Mucosa of stomach (tissue), 1 donor: ENCODE data around the gene LST1.

Experiments used
- H3K27me3 ChIP-seq: one replicate; pipeline ENCODE4 v1.7.0; 2013; ENCODE audit warnings: mild to moderate bottlenecking, low read length; ENCODE audit not compliant: control insufficient read depth, insufficient read depth
- H3K36me3 ChIP-seq: one replicate; pipeline ENCODE4 v1.7.0; 2013; ENCODE audit warnings: low read length; ENCODE audit not compliant: control insufficient read depth, insufficient read depth
- H3K4me1 ChIP-seq: one replicate; pipeline ENCODE4 v1.7.0; 2013; ENCODE audit warnings: mild to moderate bottlenecking, low read length; ENCODE audit not compliant: control insufficient read depth, insufficient read depth
- H3K4me3 ChIP-seq: one replicate; pipeline ENCODE4 v1.7.0; 2013; ENCODE audit warnings: low read length
- H3K9ac ChIP-seq: one replicate; pipeline ENCODE4 v1.7.0; 2013; ENCODE audit warnings: mild to moderate bottlenecking, low read length, moderate library complexity
- H3K9me3 ChIP-seq: one replicate; pipeline ENCODE4 v1.7.0; 2013; ENCODE audit warnings: mild to moderate bottlenecking, low read length, moderate library complexity; ENCODE audit not compliant: control insufficient read depth
- donor health status: Pancreatic carcinoma.

Gene LST1

GRCh38 chr6:31619805-31620585 lies 33.9 kb downstream of the LST1 start:
- Histone ChIP-seq H3K4me3 (peak overlapping the region; percentile 67), H3K9ac (peak overlapping the region; percentile 77), H3K4me1 (peaks cover 19% of the 10 kb centered on the region), H3K27me3 (no peaks in the 10 kb centered on the region), H3K36me3 (peaks cover under 1% of the 10 kb centered on the region), H3K9me3 (no peaks in the 10 kb centered on the region)

GRCh38 chr6:31620586-31621319 lies 34.7 kb downstream of the LST1 start, which contains the start of gene PRRC2A:
Gene PRRC2A, plus strand, starts transcription at chr6:31620715. Its CDS starts 2,075 bp downstream, at chr6:31622790.
- peak within 1 kb of the TSS; percentile 98 for H3K9ac ChIP-seq
- no peaks in the 10 kb centered on the region for H3K9me3 ChIP-seq
- H3K36me3 ChIP-seq: peaks cover 8% of the 10 kb centered on the region
- H3K4me3 ChIP-seq: peak within 1 kb of the TSS; percentile 82
- no peaks in the 10 kb centered on the region for H3K27me3 ChIP-seq
- peaks cover 19% of the 10 kb centered on the region for H3K4me1 ChIP-seq

GRCh38 chr6:31621320-31621939 lies 35.4 kb downstream of the LST1 start:
- peaks cover 19% of the 10 kb centered on the region for H3K4me1 ChIP-seq
- peak overlapping the region; percentile 82 for H3K4me3 ChIP-seq
- H3K36me3 ChIP-seq: peaks cover 10% of the 10 kb centered on the region
- no peaks in the 10 kb centered on the region for H3K9me3 ChIP-seq
- peak overlapping the region; percentile 98 for H3K9ac ChIP-seq
- H3K27me3 ChIP-seq: no peaks in the 10 kb centered on the region

GRCh38 chr6:31621991-31622390 lies 35.9 kb downstream of the LST1 start:
- Histone ChIP-seq H3K4me1 (peaks cover 19% of the 10 kb centered on the region), H3K36me3 (peaks cover 13% of the 10 kb centered on the region), H3K9me3 (no peaks in the 10 kb centered on the region), H3K27me3 (no peaks in the 10 kb centered on the region), H3K4me3 (peak overlapping the region; percentile 82), H3K9ac (peak overlapping the region; percentile 98)

GRCh38 chr6:31622684-31623091 lies 36.6 kb downstream of the LST1 start:
- Histone ChIP-seq H3K4me3 (no peak overlapping the region), H3K9me3 (no peaks in the 10 kb centered on the region), H3K27me3 (no peaks in the 10 kb centered on the region), H3K9ac (peak overlapping the region; percentile 98), H3K36me3 (peaks cover 17% of the 10 kb centered on the region), H3K4me1 (peaks cover 19% of the 10 kb centered on the region)

- Histone ChIP-seq H3K9ac (no peak overlapping the region), H3K27me3 (no peaks in the 10 kb centered on the region), H3K4me3 (no peak overlapping the region), H3K9me3 (no peaks in the 10 kb centered on the region), H3K36me3 (peaks cover 21% of the 10 kb centered on the region), H3K4me1 (peaks cover 19% of the 10 kb centered on the region)
Measured at GRCh38 chr6:31624070-31624469, 38.0 kb downstream of the LST1 start.

GRCh38 chr6:31626952-31627351 lies 40.9 kb downstream of the LST1 start:
- Histone ChIP-seq H3K9me3 (no peaks in the 10 kb centered on the region), H3K36me3 (peaks cover 30% of the 10 kb centered on the region)

GRCh38 chr6:31627690-31628287 lies 41.7 kb downstream of the LST1 start:
- Histone ChIP-seq H3K4me1 (peaks cover 2% of the 10 kb centered on the region), H3K9me3 (no peaks in the 10 kb centered on the region), H3K4me3 (no peak overlapping the region), H3K36me3 (peaks cover 33% of the 10 kb centered on the region), H3K9ac (no peak overlapping the region), H3K27me3 (no peaks in the 10 kb centered on the region)

More at GRCh38 chr6:31626952-31627351, 40.9 kb downstream of the LST1 start:
- Histone ChIP-seq H3K4me1 (peaks cover 10% of the 10 kb centered on the region), H3K27me3 (no peaks in the 10 kb centered on the region), H3K9ac (no peak overlapping the region), H3K4me3 (no peak overlapping the region)

- H3K4me1 ChIP-seq: no peaks in the 10 kb centered on the region
- H3K9ac ChIP-seq: no peak overlapping the region
- no peaks in the 10 kb centered on the region for H3K9me3 ChIP-seq
- no peak overlapping the region for H3K4me3 ChIP-seq
- no peaks in the 10 kb centered on the region for H3K27me3 ChIP-seq
- peaks cover 33% of the 10 kb centered on the region for H3K36me3 ChIP-seq
Measured at GRCh38 chr6:31629014-31629413, 42.9 kb downstream of the LST1 start.

GRCh38 chr6:31630177-31630934 lies 44.3 kb downstream of the LST1 start:
- no peaks in the 10 kb centered on the region for H3K27me3 ChIP-seq
- H3K36me3 ChIP-seq: peaks cover 29% of the 10 kb centered on the region
- H3K4me1 ChIP-seq: no peaks in the 10 kb centered on the region
- H3K4me3 ChIP-seq: no peak overlapping the region
- no peak overlapping the region for H3K9ac ChIP-seq
- H3K9me3 ChIP-seq: no peaks in the 10 kb centered on the region

GRCh38 chr6:31631209-31631608 lies 45.1 kb downstream of the LST1 start:
- Histone ChIP-seq H3K27me3 (no peaks in the 10 kb centered on the region), H3K36me3 (peaks cover 25% of the 10 kb centered on the region), H3K9me3 (no peaks in the 10 kb centered on the region), H3K4me3 (no peak overlapping the region), H3K4me1 (no peaks in the 10 kb centered on the region), H3K9ac (no peak overlapping the region)
